Endothelial cell of umbilical vein (primary cell): Measurements from ENCODE around the gene ICE2.
"Not testable (repeated sequence)": the region's sequence is repeated elsewhere in the genome, so short reads cannot be mapped to it uniquely, and the experiment has no call there.

Experiments used
- CTCF ChIP-seq, 2 donors: IDR thresholded peaks; 1 replicate in 1 of 2; 2 replicates in 1 of 2; pipeline ENCODE4 v1.5.1; 2011; ENCODE audit warnings: low read length in 2 of 2, mild to moderate bottlenecking in 2 of 2, moderate library complexity in 2 of 2, control low read depth in 1 of 2, inconsistent platforms in 1 of 2, low read depth in 1 of 2; ENCODE audit not compliant: insufficient read depth in 1 of 2; ENCODE audit errors: extremely low read depth in 1 of 2
- EZH2 ChIP-seq: IDR thresholded peaks from 2 replicates; pipeline ENCODE4 v1.6.1; 2012; ENCODE audit warnings: borderline replicate concordance, low read depth, mild to moderate bottlenecking, moderate library complexity, low read length, inconsistent platforms; ENCODE audit not compliant: severe bottlenecking
- FOS ChIP-seq: IDR thresholded peaks from 2 replicates; pipeline ENCODE4 v1.6.1; 2011; ENCODE audit warnings: mild to moderate bottlenecking, low read length, moderate library complexity, borderline replicate concordance; ENCODE audit not compliant: insufficient read depth
- JUN ChIP-seq: IDR thresholded peaks from 2 replicates; pipeline ENCODE4 v1.6.1; 2011; ENCODE audit warnings: borderline replicate concordance, low read depth; ENCODE audit not compliant: insufficient read length, insufficient read depth
- MAX ChIP-seq: IDR thresholded peaks from 2 replicates; pipeline ENCODE4 v1.6.1; 2011; ENCODE audit not compliant: insufficient read depth, insufficient read length
- MYC ChIP-seq: IDR thresholded peaks from one replicate; pipeline ENCODE4 v1.6.1; 2011; ENCODE audit warnings: mild to moderate bottlenecking, low read depth, low read length
- POLR2A ChIP-seq: IDR thresholded peaks from 2 replicates; pipeline ENCODE4 v1.6.1; 2012; ENCODE audit warnings: low read depth, mild to moderate bottlenecking, control low read depth, low read length
- POLR2AphosphoS5 ChIP-seq: IDR thresholded peaks from 2 replicates; pipeline ENCODE4 v1.6.1; 2012; ENCODE audit warnings: low read depth, mild to moderate bottlenecking, control low read depth, low read length, moderate library complexity; ENCODE audit not compliant: insufficient read depth

DNA sequence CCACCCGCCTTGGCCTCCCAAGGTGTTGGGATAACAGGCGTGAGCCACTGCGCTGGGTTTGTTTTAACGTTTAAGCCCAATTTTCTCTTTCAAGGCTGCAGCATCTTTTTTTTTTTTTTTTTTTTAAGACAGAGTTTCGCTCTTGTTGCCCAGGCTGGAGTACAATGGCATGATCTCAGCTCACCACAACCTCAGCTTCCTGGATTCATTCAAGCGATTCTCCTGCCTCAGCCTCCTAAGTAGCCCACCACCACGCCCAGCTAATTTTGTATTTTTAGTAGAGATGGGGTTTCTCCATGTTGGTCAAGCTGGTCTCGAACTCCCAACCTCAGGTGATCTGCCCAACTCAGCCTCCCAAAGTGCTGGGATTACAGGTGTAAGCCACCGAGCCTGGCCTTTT is 68.6 kb downstream of the ICE2 start:
- not testable (repeated sequence) for TF ChIP-seq CTCF (IDR thresholded peaks at IDR 0.05; ENCODE audit: extremely low read depth in 1 of 2, insufficient read depth in 1 of 2, low read depth in 1 of 2, low read length in 2 of 2); MAX; MYC; JUN; EZH2; POLR2AphosphoS5; FOS; POLR2A
